Amniotic stem cell (primary cell): ENCODE results near the gene HIVEP2.
"Not testable (repeated sequence)": the region's sequence is repeated elsewhere in the genome, so short reads cannot be mapped to it uniquely, and the experiment has no call there.

Experiments used
- DNase-seq: peaks from one replicate; lab custom pipeline; 2025; lab: John Stamatoyannopoulos, UW

HIVEP2 gene

GRCh38 chr6:142945049-142945445 is at the start of gene HIVEP2:
Gene HIVEP2, minus strand, starts transcription at chr6:142945176. Its CDS starts 170,438 bp downstream, at chr6:142774738.
- DNase-seq: peak; percentile 55

GRCh38 chr6:142993977-142994376 is 49.0 kb upstream of the HIVEP2 start:
- no peak for DNase-seq

GRCh38 chr6:142987490-142987889 is 42.5 kb upstream of the HIVEP2 start:
- DNase-seq: no peak

GRCh38 chr6:142985281-142985680 is 40.3 kb upstream of the HIVEP2 start:
- no peak for DNase-seq

- DNase-seq: no peak
Observed at GRCh38 chr6:142984386-142984785, 39.4 kb upstream of the HIVEP2 start.

GRCh38 chr6:142975365-142975764 is 30.4 kb upstream of the HIVEP2 start:
- DNase-seq: no peak

- DNase-seq: not testable (repeated sequence)
Observed at GRCh38 chr6:142970941-142971340, 26.0 kb upstream of the HIVEP2 start.

- no peak for DNase-seq
Observed at GRCh38 chr6:142968601-142969000, 23.6 kb upstream of the HIVEP2 start.

- DNase-seq: no peak
Observed at GRCh38 chr6:142966294-142966693, 21.3 kb upstream of the HIVEP2 start.

GRCh38 chr6:142965164-142965563 is 20.2 kb upstream of the HIVEP2 start:
- DNase-seq: no peak

GRCh38 chr6:142960098-142960497 is 15.1 kb upstream of the HIVEP2 start:
- no peak for DNase-seq

GRCh38 chr6:142958343-142958742 is 13.4 kb upstream of the HIVEP2 start:
- no peak for DNase-seq

- no peak for DNase-seq
Observed at GRCh38 chr6:142956726-142957125, 11.8 kb upstream of the HIVEP2 start.

GRCh38 chr6:142954844-142955243 is 9.9 kb upstream of the HIVEP2 start:
- DNase-seq: no peak

- no peak for DNase-seq
Observed at GRCh38 chr6:142953373-142954273, 8.6 kb upstream of the HIVEP2 start.

GRCh38 chr6:142952614-142953013 is 7.6 kb upstream of the HIVEP2 start:
- no peak for DNase-seq

- no peak for DNase-seq
Observed at GRCh38 chr6:142950291-142950690, 5.3 kb upstream of the HIVEP2 start.

- DNase-seq: no peak
Observed at GRCh38 chr6:142947714-142948480, 2.9 kb upstream of the HIVEP2 start.

GRCh38 chr6:142946924-142947713 is 2.1 kb upstream of the HIVEP2 start:
- DNase-seq: peak; percentile 37

- DNase-seq: peak; percentile 95
Observed at GRCh38 chr6:142946181-142946923, 1.4 kb upstream of the HIVEP2 start.

GRCh38 chr6:142945446-142946180 is 637 bp upstream of the HIVEP2 start:
- DNase-seq: peak; percentile 55
